Body of pancreas (tissue), 4 donors: ENCODE measurements around the gene NCLN. TPM values are rescaled to one million over a fixed set of nuclear protein-coding genes. Genes with fewer than 3 reads are reported as not detected.

Source experiments
- ATAC-seq: fragments of 150-250 bp; one replicate; pipeline ENCODE4 v1.9.1; 2016
- DNase-seq, 4 donors: peaks; one replicate each; pipeline ENCODE4 v3.0.0-alpha.2; 2019
- H3K27ac ChIP-seq, 4 donors: fragments of 200-600 bp; sonication (generic); 1 replicate in 3 of 4; 2 replicates in 1 of 4; pipeline versions ENCODE4 v1.5.1 to v1.6.1; 2016 to 2019; ENCODE audit warnings: mild to moderate bottlenecking in 1 of 4, mixed read lengths in 1 of 4, moderate library complexity in 1 of 4
- H3K27me3 ChIP-seq, 2 donors: fragments of 200-600 bp; sonication (generic); one replicate each; pipeline ENCODE4 v1.6.0; 2016; ENCODE audit warnings: mild to moderate bottlenecking in 1 of 2
- H3K36me3 ChIP-seq, 2 donors: fragments of 200-600 bp; sonication (generic); replicated peaks in 1 of 2; 2 replicates each; pipeline ENCODE4 v1.5.1; 2016; ENCODE audit warnings: low read depth in 2 of 2; ENCODE audit not compliant: insufficient read depth in 1 of 2
- H3K4me1 ChIP-seq: fragments of 200-600 bp; sonication (generic); one replicate; pipeline ENCODE4 v1.6.0; 2016
- H3K4me3 ChIP-seq, 2 donors: fragments of 200-600 bp; sonication (generic); 1 replicate in 1 of 2; 2 replicates in 1 of 2; pipeline ENCODE4 v1.5.1; 2016 to 2019
- H3K9me3 ChIP-seq, 3 donors: fragments of 200-600 bp; sonication (generic); 1 replicate in 2 of 3; 2 replicates in 1 of 3; pipeline ENCODE4 v1.5.1; 2016
- CTCF ChIP-seq, 7 experiments: fragments of 450-650 bp in 4 of 7; fragments of 200-600 bp in 3 of 7; sonication (generic) in 3 of 7; IDR thresholded peaks; one replicate each; pipeline ENCODE4 v1.5.1; 2016 to 2019; ENCODE audit warnings: antibody characterized with exemption in 7 of 7
- POLR2A ChIP-seq, 3 donors: fragments of 450-650 bp; IDR thresholded peaks; one replicate each; pipeline ENCODE4 v1.6.1; 2016; ENCODE audit warnings: antibody characterized with exemption in 3 of 3, mild to moderate bottlenecking in 2 of 3
- WGBS, 2 donors: methylation state at CpG; one replicate each; pipeline ENCODE4 v1.1.5; 2017; 5-methylcytosine and 5-hydroxymethylcytosine counted together
- intact Hi-C: fragments of 100-400 bp; cut with DNase I; formaldehyde crosslinking; loops from one replicate; pipeline ENCODE4 v1.15.1; 2023
- total RNA-seq, 2 donors: library from RNA; depleted of rRNA; stranded (reverse); fragments of >200 nt; gene quantifications; one replicate each; pipeline ENCODE4 v1.1.0, GENCODE V29; 2016

The NCLN gene
- total RNA-seq, 2 donors from 2014 or later = 30.6 to 56.0 TPM

GRCh38 chr19:3187662-3188511 lies 2.2 kb downstream of the NCLN start:
- TF ChIP-seq POLR2A (IDR thresholded peaks at IDR 0.05) (no peak), CTCF (IDR thresholded peaks at IDR 0.05) (no peak)
- intact Hi-C loops = no loop called here
- no peak overlapping the region for H3K4me3 ChIP-seq
- no peak for ATAC-seq
- H3K27me3 ChIP-seq = no peaks in the 10 kb centered on the region
- 85 to 88% methylated on average over 28 to 36 of the region's 36 CpGs for WGBS, 2 donors
- peaks cover 37% of the 10 kb centered on the region for H3K4me1 ChIP-seq
- DNase-seq = no peak
- no peaks in the 10 kb centered on the region for H3K9me3 ChIP-seq
- H3K27ac ChIP-seq = no peak overlapping the region
- H3K36me3 ChIP-seq = no peaks in the 10 kb centered on the region

GRCh38 chr19:3188627-3189596 lies 3.2 kb downstream of the NCLN start:
- ATAC-seq (no peak), DNase-seq (no peak)
- Histone ChIP-seq H3K27ac (no peak overlapping the region), H3K4me3 (no peak overlapping the region), H3K4me1 (peaks cover 37% of the 10 kb centered on the region), H3K27me3 (no peaks in the 10 kb centered on the region), H3K36me3 (no peaks in the 10 kb centered on the region), H3K9me3 (no peaks in the 10 kb centered on the region)
- intact Hi-C loops = no loop called here
- 89 to 94% methylated on average over 19 to 29 of the region's 35 CpGs for WGBS, 2 donors
- TF ChIP-seq POLR2A (IDR thresholded peaks at IDR 0.05) (no peak), CTCF (IDR thresholded peaks at IDR 0.05) (no peak)

- Histone ChIP-seq H3K9me3 (no peaks in the 10 kb centered on the region), H3K27ac (no peak overlapping the region), H3K27me3 (no peaks in the 10 kb centered on the region), H3K36me3 (no peaks in the 10 kb centered on the region), H3K4me1 (peaks cover 34% of the 10 kb centered on the region), H3K4me3 (no peak overlapping the region)
- DNase-seq (peak; percentile 50 to 64 (median 56)), ATAC-seq (no peak)
- intact Hi-C loops = no loop called here
- TF ChIP-seq CTCF (IDR thresholded peaks at IDR 0.05) = no peak
- TF ChIP-seq POLR2A (IDR thresholded peaks at IDR 0.05) = no peak
- 64 to 65% methylated on average over 14 to 25 of the region's 28 CpGs for whole genome bisulfite sequencing, 2 donors
These were observed 4.2 kb downstream of the NCLN start for GRCh38 chr19:3189702-3190469.

GRCh38 chr19:3190470-3190770 lies 4.7 kb downstream of the NCLN start:
- intact Hi-C loops = no loop called here
- ATAC-seq = no peak
- DNase-seq = no peak

More at GRCh38 chr19:3190470-3190770, 4.7 kb downstream of the NCLN start:
- peaks cover 30% of the 10 kb centered on the region for H3K4me1 ChIP-seq
- H3K36me3 ChIP-seq = no peaks in the 10 kb centered on the region
- H3K27ac ChIP-seq = no peak overlapping the region
- no peaks in the 10 kb centered on the region for H3K9me3 ChIP-seq
- no peak overlapping the region for H3K4me3 ChIP-seq
- no peaks in the 10 kb centered on the region for H3K27me3 ChIP-seq
- 91 to 98% methylated on average over 12 of the region's 18 CpGs for WGBS, 2 donors
- TF ChIP-seq CTCF (IDR thresholded peaks at IDR 0.05) (no peak), POLR2A (IDR thresholded peaks at IDR 0.05) (no peak)
